ENCODE results near the gene C4orf50. TPM values are rescaled to one million over a fixed set of nuclear protein-coding genes. Genes with fewer than 3 reads are reported as not detected.

Gene C4orf50
- total and polyA plus RNA-seq, 4 donors = under 0.01 to 0.17 TPM; not detected in 2

DNA sequence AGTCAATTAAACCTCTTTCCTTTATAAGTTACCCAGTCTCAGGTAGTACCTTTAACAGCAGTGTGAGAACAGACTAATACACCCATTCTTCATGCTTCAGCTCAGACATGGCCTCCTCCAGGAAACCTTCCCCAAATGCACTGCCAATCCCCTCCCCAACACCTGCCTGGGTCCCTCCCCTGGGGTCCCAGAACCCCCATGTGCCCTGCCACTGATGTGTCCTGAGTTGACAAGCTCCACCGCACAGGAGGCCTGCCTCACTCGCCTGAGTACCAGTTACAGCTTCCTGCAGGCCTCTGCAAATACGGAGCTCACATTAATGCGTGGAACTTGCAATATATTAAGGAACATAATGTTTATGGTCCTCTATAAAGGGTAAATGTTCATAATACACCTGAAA lies 90.5 kb downstream of the C4orf50 start:
- no peaks in the 10 kb centered on the region for H3K27me3 ChIP-seq (ENCODE audit: control insufficient read depth in 4 of 4, insufficient read depth in 4 of 4, low read length in 3 of 4)
- WGBS = 67% methylated on average over 4 of the region's 4 CpGs

GRCh38 chr4:5927116-5927515 lies 91.1 kb downstream of the C4orf50 start:
- Histone ChIP-seq H3K4me1 (ENCODE audit: control insufficient read depth in 4 of 4, insufficient read depth in 4 of 4, low read length in 3 of 4) (no peaks in the 10 kb centered on the region), H3K27me3 (ENCODE audit: control insufficient read depth in 4 of 4, insufficient read depth in 4 of 4, low read length in 3 of 4) (peaks cover 0 to 1% (median 0%) of the 10 kb centered on the region in 4 donors), H3K9ac (ENCODE audit: low read depth in 1 of 2, low read length in 2 of 2) (no peak overlapping the region), H3K4me3 (ENCODE audit: low read depth in 1 of 3, low read length in 3 of 3) (no peak overlapping the region), H3K36me3 (ENCODE audit: control insufficient read depth in 4 of 4, insufficient read depth in 3 of 4, low read depth in 1 of 4, low read length in 3 of 4) (no peaks in the 10 kb centered on the region), H3K27ac (ENCODE audit: low read depth in 1 of 2, low read length in 2 of 2) (no peak overlapping the region), H3K9me3 (ENCODE audit: control insufficient read depth in 4 of 4, low read length in 3 of 4) (no peaks in the 10 kb centered on the region)
- no peak for DNase-seq (ENCODE audit: low spot score)
- TF ChIP-seq JUND (IDR thresholded peaks at IDR 0.05) (no peak), FOXA2 (IDR thresholded peaks at IDR 0.05) (no peak), SP1 (IDR thresholded peaks at IDR 0.05) (no peak), YY1 (IDR thresholded peaks at IDR 0.05) (no peak), MAX (IDR thresholded peaks at IDR 0.05) (no peak), TAF1 (conservative IDR thresholded peaks at IDR 0.05) (no peak), RAD21 (IDR thresholded peaks at IDR 0.05) (no peak), ATF3 (IDR thresholded peaks at IDR 0.05) (no peak), HNF4G (IDR thresholded peaks at IDR 0.05) (no peak), GABPA (IDR thresholded peaks at IDR 0.05 in 1 of 2, conservative IDR thresholded peaks at IDR 0.05 in 1 of 2) (no peak)
- 85% methylated on average over 3 of the region's 3 CpGs for whole genome bisulfite sequencing

More for the DNA sequence above, 90.5 kb downstream of the C4orf50 start:
- Histone ChIP-seq H3K4me1 (ENCODE audit: control insufficient read depth in 4 of 4, insufficient read depth in 4 of 4, low read length in 3 of 4) (no peaks in the 10 kb centered on the region), H3K36me3 (ENCODE audit: control insufficient read depth in 4 of 4, insufficient read depth in 3 of 4, low read depth in 1 of 4, low read length in 3 of 4) (no peaks in the 10 kb centered on the region), H3K27ac (ENCODE audit: low read depth in 1 of 2, low read length in 2 of 2) (no peak overlapping the region), H3K9me3 (ENCODE audit: control insufficient read depth in 4 of 4, low read length in 3 of 4) (no peaks in the 10 kb centered on the region), H3K4me3 (ENCODE audit: low read depth in 1 of 3, low read length in 3 of 3) (no peak overlapping the region), H3K9ac (ENCODE audit: low read depth in 1 of 2, low read length in 2 of 2) (no peak overlapping the region)
- TF ChIP-seq ATF3 (IDR thresholded peaks at IDR 0.05) (no peak), HNF4A (conservative IDR thresholded peaks at IDR 0.05) (no peak), NR2F2 (IDR thresholded peaks at IDR 0.05) (no peak), GABPA (IDR thresholded peaks at IDR 0.05 in 1 of 2, conservative IDR thresholded peaks at IDR 0.05 in 1 of 2) (no peak), FOXA1 (IDR thresholded peaks at IDR 0.05) (no peak), RXRA (IDR thresholded peaks at IDR 0.05) (no peak), YY1 (IDR thresholded peaks at IDR 0.05) (no peak), HNF4G (IDR thresholded peaks at IDR 0.05) (no peak), SP1 (IDR thresholded peaks at IDR 0.05) (no peak), MAX (IDR thresholded peaks at IDR 0.05) (no peak), EGR1 (IDR thresholded peaks at IDR 0.05; ENCODE audit: low read depth in 2 of 2) (no peak), JUND (IDR thresholded peaks at IDR 0.05) (no peak), FOXA2 (IDR thresholded peaks at IDR 0.05) (no peak), TAF1 (conservative IDR thresholded peaks at IDR 0.05) (no peak)
- TF ChIP-seq, protein P1, sequence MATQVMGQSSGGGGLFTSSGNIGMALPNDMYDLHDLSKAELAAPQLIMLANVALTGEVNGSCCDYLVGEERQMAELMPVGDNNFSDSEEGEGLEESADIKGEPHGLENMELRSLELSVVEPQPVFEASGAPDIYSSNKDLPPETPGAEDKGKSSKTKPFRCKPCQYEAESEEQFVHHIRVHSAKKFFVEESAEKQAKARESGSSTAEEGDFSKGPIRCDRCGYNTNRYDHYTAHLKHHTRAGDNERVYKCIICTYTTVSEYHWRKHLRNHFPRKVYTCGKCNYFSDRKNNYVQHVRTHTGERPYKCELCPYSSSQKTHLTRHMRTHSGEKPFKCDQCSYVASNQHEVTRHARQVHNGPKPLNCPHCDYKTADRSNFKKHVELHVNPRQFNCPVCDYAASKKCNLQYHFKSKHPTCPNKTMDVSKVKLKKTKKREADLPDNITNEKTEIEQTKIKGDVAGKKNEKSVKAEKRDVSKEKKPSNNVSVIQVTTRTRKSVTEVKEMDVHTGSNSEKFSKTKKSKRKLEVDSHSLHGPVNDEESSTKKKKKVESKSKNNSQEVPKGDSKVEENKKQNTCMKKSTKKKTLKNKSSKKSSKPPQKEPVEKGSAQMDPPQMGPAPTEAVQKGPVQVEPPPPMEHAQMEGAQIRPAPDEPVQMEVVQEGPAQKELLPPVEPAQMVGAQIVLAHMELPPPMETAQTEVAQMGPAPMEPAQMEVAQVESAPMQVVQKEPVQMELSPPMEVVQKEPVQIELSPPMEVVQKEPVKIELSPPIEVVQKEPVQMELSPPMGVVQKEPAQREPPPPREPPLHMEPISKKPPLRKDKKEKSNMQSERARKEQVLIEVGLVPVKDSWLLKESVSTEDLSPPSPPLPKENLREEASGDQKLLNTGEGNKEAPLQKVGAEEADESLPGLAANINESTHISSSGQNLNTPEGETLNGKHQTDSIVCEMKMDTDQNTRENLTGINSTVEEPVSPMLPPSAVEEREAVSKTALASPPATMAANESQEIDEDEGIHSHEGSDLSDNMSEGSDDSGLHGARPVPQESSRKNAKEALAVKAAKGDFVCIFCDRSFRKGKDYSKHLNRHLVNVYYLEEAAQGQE (IDR thresholded peaks at IDR 0.05) = no peak
- TF ChIP-seq, protein P2, sequence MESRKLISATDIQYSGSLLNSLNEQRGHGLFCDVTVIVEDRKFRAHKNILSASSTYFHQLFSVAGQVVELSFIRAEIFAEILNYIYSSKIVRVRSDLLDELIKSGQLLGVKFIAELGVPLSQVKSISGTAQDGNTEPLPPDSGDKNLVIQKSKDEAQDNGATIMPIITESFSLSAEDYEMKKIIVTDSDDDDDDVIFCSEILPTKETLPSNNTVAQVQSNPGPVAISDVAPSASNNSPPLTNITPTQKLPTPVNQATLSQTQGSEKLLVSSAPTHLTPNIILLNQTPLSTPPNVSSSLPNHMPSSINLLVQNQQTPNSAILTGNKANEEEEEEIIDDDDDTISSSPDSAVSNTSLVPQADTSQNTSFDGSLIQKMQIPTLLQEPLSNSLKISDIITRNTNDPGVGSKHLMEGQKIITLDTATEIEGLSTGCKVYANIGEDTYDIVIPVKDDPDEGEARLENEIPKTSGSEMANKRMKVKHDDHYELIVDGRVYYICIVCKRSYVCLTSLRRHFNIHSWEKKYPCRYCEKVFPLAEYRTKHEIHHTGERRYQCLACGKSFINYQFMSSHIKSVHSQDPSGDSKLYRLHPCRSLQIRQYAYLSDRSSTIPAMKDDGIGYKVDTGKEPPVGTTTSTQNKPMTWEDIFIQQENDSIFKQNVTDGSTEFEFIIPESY (IDR thresholded peaks at IDR 0.05) = no peak
- no peak for DNase-seq (ENCODE audit: low spot score)
